GM12878 (cell line): Measurements from ENCODE around the gene TAS2R14.

ENCODE experiments used
- CHD2 ChIP-seq: IDR thresholded peaks from 2 replicates; pipeline ENCODE4 v1.6.1; 2011; ENCODE audit warnings: low read depth, low read length, improper control_type of control experiment, borderline replicate concordance
- EP300 ChIP-seq, 2 experiments: fragments of 150-350 bp in 1 of 2; IDR thresholded peaks; 2 replicates each; pipeline ENCODE4 v1.6.1; 2011 to 2012; ENCODE audit warnings: low read depth in 2 of 2, low read length in 2 of 2, borderline replicate concordance in 1 of 2, improper control_type of control experiment in 1 of 2, inconsistent platforms in 1 of 2; ENCODE audit not compliant: control insufficient read depth in 1 of 2
- EZH2 ChIP-seq: IDR thresholded peaks from 2 replicates; pipeline ENCODE4 v1.6.1; 2012; ENCODE audit warnings: low read depth, mild to moderate bottlenecking, control low read depth, inconsistent platforms, low read length, borderline replicate concordance; ENCODE audit not compliant: control insufficient read depth
- IRF3 ChIP-seq: fragments of 450-650 bp; IDR thresholded peaks from 2 replicates; pipeline ENCODE4 v1.6.1; 2014; ENCODE audit warnings: mild to moderate bottlenecking
- POLR2AphosphoS5 ChIP-seq: IDR thresholded peaks from 2 replicates; pipeline ENCODE4 v1.6.1; 2011; ENCODE audit warnings: mild to moderate bottlenecking, low read length, inconsistent platforms
- TF ChIP-seq, protein P1 (sequence below), 3 experiments: IDR thresholded peaks in 2 of 3; conservative IDR thresholded peaks in 1 of 3; 2 replicates each; pipeline ENCODE4 v1.5.1; 2011; ENCODE audit warnings: low read depth in 3 of 3, low read length in 3 of 3, mild to moderate bottlenecking in 3 of 3, control low read depth in 2 of 3, moderate library complexity in 2 of 3, inconsistent platforms in 1 of 3, mixed read lengths in 1 of 3; ENCODE audit not compliant: control insufficient read depth in 2 of 3, insufficient read depth in 1 of 3; ENCODE audit errors: extremely low read depth in 1 of 3

DNA sequence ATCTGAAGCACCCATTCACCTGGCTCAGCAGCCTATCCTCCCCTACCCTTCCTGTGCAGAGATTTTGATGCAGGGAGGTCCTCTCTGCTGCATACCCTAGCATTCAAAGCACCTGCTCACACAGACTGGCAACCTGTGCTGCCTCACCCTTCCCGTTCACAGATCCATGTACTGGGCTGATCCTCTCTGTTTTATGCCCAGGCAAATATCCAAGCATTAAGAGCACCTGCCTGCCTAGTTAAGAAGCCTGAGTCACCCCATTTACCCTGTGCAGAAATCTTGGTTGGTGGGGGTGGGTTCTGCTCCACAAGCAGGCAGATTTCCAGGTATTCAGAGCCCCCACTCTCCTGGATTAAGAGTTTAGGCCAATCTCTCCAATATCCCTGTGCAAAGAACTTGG is 38.1 kb downstream of the TAS2R14 start:
- TF ChIP-seq EP300 (IDR thresholded peaks at IDR 0.05; ENCODE audit: borderline replicate concordance in 1 of 2, control insufficient read depth in 1 of 2, low read depth in 2 of 2, low read length in 2 of 2) (no peak), POLR2AphosphoS5 (no peak), CHD2 (no peak), IRF3 (no peak), EZH2 (no peak)
- TF ChIP-seq, protein P1, sequence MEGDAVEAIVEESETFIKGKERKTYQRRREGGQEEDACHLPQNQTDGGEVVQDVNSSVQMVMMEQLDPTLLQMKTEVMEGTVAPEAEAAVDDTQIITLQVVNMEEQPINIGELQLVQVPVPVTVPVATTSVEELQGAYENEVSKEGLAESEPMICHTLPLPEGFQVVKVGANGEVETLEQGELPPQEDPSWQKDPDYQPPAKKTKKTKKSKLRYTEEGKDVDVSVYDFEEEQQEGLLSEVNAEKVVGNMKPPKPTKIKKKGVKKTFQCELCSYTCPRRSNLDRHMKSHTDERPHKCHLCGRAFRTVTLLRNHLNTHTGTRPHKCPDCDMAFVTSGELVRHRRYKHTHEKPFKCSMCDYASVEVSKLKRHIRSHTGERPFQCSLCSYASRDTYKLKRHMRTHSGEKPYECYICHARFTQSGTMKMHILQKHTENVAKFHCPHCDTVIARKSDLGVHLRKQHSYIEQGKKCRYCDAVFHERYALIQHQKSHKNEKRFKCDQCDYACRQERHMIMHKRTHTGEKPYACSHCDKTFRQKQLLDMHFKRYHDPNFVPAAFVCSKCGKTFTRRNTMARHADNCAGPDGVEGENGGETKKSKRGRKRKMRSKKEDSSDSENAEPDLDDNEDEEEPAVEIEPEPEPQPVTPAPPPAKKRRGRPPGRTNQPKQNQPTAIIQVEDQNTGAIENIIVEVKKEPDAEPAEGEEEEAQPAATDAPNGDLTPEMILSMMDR (IDR thresholded peaks at IDR 0.05 in 2 of 3, conservative IDR thresholded peaks at IDR 0.05 in 1 of 3; ENCODE audit: control insufficient read depth in 2 of 3, extremely low read depth in 1 of 3, insufficient read depth in 1 of 3, low read depth in 3 of 3, low read length in 3 of 3), result no peak
